ENCODE data around the gene DCC.

Gene DCC

DNA sequence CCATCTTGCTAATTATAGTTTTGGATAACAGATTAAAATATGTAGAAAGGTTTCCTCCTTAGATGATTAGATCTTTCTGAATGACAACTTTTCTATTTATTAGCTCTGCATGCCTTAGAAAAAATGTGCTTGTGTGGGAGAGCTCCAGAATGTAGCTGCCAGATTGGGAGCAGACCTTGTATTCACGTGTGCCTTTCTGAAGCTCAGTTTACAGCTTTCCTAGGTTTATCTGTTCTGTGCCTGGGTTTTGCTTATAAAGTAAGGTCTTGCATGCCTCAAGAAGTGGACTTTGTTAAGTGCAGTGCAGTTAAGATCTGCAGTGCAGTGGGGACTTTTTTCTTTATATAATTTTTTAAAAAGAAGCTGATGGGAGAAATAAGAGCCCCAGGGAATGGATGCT, 179.0 kb downstream of the DCC start:
- DNase-seq: no peak

DNA sequence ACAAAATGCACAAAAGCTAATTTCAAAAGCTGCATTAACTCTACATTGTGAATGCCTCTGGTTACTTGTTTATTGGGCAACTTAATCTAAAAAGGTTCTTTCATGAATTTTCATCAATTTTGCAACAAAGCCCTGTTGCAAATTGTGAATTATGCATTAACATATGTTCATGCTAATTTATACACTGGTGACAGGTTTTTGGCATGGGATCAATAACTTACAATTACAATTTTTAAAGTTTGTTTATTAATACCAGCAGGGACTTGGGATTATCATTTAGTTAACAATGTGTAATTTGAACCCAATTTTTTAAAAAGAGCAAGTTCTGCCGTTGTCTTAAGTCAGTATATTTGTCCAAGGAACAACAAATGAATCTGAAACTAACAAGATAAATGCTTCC, 183.6 kb downstream of the DCC start:
- no peak for DNase-seq

DNA sequence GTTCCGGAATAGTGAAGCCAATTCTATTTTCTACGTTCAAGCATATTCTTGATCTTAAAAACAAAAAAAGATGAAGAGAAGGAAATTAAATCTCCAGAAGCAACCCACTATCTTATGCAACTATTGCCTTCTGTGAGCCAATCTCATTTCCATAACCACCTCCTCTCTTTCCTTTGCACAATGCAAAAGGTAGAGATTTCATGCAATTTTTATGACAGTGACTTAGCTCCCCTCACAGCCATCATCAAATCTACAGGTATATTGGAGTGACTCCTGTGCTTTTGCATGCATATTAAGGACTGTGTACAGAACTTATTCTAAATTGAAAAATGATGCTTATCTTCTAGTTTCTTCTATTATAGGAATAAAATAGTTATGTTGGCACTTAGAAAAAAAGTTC, 191.8 kb downstream of the DCC start:
- DNase-seq: no peak

DNA sequence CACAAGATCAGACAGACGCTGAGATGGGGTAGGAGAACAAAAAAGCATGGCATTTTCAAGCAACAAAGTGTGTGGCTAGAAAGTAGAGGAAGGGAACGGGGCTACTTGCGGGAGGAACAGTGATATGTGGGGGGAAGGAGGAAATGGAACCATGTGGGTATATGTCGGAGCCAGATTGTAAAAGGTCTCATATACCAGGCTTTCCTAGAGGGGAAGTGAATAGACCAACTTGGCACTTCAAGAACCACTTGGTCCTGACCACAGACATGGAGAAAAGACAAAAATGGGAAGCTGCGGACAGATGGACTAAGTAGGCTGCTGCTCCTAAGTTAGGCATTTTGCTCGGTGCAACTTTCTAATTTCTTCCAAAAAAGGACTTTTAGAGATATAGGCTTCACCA, 196.0 kb downstream of the DCC start:
- DNase-seq: no peak

DNA sequence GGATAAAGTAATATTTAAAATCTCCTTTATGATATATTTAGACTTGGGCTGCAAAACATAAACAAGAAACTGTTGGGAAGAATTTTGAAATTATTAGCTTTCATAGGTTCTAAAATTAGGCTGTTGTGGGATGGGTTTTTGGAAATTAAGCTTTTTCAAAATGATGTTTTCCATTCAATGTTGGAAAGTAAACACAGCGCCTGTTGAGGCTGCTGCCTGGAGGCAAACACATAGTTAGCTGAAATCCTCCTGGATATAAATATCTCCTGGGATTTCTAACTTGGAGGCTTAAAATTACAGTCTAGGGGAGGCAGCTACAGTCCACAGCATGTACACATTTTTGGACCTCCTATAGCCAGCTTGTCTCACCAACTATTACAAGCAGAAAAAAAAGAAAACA, 197.3 kb downstream of the DCC start:
- no peak for DNase-seq

DNA sequence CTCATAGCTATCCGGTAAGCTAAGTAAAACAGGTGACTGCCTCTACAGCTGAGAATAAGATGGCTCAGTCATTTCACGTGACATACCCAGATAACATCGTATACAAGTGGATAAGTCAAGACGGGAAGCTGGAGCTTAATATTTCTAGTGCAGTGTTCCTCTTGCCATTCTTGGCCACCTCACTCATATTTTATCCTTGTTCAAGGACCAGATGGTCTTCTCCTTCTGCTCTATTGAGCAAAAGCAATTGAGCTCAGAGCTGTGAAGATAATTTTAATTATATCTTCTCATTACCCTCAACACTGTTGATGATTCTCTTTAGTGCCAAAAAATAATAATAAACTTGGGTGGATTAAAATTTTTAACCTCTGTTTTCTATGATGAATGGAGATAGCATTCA, 201.1 kb downstream of the DCC start:
- no peak for DNase-seq

DNA sequence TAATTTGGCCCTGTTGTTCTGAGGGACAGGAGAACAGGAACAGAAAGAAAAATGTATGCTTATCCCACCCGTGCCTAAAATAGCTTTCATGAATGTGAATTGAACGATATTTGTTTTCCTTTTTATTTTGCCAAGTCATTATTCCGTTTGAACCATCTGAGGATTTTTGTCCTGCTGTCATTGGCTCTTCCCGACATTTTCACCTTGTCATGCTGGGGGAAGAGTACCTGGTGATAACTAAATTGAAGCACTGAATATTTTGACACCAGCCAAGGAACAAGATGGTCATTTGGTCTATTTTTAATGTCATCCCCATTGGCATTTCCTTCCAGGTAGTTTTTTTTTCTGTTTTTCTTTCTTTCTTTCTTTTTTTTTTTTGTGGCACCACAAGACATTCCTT, 204.1 kb downstream of the DCC start:
- no peak for DNase-seq

DNA sequence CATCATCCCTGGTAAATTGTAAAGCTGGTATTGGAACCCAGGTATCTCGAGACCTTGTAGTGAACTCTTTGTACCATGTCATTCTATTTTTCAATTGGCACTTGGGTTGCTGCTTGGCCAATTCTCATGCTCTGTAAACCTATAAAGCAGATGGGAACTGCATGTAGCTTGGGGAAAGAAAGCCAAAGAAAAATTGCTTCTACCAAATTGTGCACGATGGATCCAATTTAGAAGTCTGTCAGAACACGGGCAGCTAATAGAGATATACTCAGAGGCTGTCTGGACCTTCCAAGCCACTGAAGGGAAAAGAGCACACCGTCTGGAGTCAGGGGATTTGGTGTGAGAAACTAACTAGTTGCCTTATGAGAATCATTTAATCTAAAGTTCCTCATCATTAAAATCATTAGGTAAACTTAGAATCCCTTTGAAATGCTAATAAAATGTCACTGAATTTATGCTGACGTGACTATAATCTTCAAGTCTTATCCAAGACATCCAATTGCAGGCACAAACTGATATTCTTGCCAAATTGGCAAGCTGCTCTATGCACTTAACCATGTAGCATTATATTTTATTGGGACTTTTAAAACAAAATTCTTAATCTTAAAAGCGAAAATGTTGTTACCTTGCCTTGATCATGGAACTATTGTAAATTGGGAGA, 206.8 kb downstream of the DCC start:
- DNase-seq: no peak

DNA sequence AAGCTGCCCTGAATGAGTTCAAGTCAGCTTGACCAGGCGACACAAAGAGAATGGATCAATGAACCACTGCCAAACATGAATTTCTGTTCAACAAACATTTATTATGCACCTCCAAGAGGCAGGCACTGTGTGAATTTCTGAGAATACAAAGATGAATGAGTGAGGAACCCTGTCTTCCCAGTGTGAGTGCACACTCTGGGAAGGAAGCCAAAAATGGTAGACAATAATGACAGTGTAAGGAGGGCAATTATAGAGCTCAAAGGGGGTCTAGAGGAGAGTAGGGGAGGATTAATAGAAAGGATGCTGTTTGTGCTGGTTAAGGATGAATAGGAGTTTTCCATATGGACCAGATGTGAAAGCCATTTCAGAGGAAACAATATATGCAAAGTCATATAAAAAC, 213.4 kb downstream of the DCC start:
- no peak for DNase-seq

DNA sequence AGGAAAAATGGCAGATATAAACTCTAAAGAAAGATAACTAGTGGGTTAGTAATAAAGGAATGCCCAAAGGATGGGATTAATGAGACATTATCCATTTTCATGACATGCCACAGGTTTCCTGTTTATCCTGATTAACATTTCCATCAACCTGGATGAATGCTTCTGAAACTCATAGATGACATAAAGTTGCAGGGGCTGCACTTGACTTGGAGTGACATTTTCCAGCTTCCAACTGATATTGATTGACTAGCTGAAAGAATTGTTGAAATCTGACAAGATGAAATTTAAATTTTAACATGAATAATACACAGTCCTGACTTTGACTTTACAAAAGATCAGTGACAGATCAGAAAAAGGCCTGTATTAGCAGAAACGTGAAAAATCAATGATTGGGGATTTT, 214.2 kb downstream of the DCC start:
- DNase-seq: no peak

DNA sequence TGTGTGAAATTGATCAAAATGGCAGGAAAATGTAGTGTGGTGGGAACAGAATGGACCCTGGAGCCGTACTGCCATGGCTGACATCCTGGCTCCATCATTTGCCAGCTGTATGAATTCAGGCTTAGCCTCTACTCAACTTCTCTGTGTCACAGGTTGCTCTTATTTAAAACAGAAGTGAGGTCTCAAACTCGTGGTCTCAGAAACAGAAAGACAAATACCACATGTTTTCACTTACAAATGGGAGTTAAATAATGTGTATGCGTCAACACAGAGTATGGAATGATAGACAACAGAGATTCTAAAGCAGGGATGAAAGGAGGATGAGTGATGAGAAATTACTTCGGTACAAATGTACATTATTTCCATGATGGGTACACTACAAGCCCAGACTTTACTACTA, 227.4 kb downstream of the DCC start:
- DNase-seq: no peak

DNA sequence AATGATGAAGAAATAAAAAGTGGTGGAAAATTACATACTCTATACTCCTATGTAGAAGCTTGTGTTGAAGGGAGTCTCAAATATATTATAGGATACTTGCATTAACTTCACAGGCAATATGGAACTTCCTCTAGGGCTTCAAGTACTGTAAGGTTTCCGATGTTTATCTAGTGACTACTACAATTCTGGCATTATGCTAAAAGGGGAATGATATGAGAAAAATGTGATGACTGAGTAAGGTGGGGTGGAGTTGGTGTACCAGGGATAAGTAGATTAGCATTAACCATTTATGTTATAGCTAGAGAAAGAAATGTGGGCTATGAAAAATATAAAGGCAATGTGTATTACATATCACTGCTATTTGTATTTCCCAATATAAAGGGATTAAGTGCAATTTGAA, 229.5 kb downstream of the DCC start:
- DNase-seq: no peak

DNA sequence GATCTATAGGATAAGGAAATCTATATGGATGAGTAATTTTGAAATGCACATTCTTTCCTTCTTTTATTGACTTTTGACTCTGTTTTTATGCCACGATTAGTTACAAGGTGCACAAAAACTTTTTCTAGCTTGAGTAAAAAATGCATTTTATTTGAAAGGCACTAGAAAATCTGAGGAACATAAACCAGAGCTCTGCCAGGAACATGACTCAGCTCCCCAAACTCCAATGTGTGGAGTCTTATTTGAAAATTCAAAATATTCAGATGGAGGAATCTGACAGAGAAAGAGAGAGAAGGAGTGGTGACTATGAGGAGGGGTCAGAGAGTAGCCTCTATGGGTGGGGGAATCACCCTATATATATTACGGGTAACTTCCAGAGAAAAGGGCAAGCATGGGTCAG, 231.0 kb downstream of the DCC start:
- DNase-seq: no peak

DNA sequence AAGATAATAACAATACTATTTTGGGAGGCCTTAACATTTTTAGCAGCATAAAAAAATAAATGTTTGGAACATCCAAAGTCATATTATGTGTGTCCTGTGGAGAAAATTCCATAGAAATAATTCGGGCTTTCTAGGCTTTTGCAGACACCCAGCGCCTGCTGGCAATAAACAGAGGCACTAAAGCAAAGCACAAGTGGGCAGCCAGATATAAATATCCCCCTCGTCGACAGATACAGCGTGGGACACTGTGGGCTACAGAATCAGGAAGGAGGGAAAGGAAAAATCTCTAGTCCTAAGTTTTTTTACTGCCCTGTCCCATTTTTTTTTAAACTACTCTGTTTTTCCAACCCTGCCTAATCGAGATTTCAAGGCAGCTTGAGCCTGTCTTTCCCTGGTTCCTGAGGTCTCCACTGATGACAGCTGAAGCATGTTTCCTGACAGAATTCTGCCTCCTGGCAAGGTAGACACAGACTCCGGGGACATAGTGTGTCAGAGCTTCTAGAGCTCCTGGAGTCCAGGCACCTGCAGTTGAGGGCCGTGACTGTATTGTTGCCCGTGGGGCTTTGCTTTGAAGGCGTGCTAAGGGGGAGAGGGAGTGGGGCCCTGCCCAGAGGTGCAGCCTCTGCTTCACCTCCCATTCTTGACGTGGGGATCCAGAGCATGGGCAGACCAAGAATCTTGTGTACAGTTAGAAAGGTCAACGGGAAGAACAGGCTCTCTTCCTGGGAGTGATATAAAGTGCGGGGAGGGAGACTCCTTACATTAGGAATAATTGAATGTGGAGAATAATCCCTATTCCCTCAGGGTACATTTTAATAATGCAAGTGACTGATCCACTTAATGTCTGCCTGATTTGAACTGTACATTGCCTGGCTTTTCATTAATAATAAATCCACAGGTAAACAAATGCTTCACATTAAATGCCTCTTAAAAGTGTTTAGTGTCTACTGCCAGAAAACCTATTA, 232.3 kb downstream of the DCC start:
- no peak for DNase-seq

DNA sequence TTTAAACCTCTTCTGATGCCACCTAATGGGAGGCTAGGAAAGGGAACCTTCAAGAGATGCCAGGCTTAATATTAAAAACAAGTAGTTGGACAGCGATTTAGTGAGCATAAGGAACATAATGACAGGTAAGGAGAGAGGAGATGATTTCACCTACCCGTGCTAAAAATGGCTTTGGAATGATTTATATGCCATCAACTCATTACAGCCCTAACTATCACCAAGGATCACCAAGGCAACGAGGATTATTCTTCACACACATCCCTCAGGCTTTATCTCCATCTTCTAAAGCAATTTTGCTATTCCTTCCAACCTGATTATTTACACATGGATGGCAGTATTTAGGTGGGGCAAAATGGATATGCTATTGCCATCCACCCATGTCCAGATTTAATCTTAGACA, 237.8 kb downstream of the DCC start:
- DNase-seq: no peak

DNA sequence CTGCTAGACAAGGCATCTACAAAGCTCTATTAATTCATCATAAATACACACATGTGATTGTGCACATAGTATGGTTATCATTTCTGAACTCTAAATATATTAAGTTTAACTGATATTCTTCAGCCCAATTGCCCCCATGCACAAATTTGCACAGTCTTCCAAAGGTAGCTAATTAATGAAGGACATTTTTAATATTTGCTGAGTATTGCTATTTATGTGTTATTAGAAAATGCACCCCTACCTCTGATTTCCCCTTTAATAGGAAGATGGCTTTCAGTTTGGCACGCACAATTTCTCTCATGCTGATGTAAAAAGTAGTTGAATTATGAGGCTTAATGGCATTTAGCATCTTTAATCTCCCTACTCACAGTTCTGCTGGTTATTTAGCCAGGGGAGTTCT, 242.1 kb downstream of the DCC start:
- DNase-seq: no peak

DNA sequence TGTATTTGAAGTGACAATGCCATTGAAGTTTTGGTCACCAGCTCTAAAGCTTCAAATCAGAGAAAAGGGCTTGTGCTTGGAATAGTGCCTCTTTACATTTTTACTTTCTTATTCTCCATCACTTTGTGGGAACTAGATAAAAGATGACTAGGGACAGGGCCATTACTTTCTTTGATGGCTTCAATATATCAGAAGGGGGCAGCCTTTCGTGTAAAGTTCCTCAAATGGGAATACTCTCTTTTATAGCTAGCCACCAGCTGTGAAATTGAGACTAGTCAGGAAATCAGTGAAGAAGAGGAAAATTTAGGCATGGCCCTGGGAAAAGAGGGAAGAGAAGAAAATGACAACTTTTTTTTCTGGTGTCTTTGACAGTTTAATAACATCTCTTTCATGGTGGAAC, 242.5 kb downstream of the DCC start:
- DNase-seq: no peak

DNA sequence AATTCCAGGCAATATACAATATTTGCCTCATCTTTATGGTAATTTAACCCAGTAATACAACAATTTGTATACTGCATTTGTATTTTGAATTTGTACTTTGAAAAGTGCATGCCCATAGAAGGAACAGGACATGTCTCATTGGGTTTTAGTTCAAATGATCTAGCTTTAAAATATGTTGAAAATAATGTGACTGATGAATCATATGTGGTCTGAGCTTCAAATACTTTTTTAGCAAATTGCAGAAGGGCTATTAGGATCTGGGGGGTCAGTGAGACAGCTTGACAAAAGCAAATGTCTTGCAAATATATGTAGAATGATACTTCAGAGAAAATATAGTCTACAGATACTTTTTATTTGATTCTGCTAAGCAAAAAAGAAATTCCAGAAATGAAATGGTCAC, 248.9 kb downstream of the DCC start:
- DNase-seq: no peak

DNA sequence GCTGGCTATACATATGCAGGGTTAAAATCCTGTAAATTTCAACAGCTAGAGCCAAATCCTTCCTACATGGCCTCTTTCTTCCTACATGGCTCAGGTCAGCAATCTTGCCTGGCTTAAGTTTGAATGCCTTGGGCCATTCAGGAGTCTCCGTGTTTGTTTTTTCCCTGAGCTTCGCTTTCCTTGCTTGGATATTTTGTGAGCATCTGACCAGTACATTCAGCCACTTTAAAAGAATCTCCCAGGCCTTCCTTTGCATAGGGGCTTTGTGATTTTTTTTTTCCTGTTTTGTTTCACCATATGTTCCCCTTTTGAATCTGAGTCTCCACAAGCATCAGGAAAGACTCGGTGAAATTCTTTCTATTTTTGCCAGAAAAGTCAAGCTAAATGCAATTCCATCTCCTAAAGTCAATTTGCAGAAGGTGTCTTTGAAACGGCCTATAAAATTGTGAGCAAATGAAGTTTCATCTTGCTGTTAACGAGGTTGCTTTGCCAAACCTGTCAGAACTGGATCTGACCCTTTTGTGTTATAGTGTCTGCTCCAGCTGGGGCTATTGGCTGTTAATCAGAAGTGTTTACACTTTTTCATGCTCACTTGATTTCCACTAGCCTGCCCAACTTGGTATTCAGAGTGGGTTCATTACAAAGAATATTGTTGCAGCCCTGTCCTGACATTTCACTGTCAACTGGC, 256.9 kb downstream of the DCC start:
- no peak for DNase-seq

DNA sequence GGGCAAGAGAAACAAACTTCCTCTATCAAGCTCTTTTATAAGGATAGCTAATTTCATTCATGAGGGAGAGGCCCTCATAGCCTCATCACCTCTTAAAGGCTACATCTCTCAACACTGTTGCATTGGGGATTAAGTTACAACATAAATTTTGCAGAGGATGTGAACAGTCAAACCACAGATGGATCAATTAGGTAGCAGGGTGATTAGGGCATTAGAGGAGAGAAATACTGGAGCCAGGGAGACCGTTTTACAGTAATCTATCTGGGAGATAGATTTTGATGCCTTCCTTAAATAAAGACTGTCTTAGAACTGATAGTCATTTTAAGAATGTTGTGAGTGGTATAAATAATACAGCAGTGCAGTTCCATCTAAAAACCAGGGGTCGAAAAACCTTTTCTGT, 258.9 kb downstream of the DCC start:
- DNase-seq: no peak

DNA sequence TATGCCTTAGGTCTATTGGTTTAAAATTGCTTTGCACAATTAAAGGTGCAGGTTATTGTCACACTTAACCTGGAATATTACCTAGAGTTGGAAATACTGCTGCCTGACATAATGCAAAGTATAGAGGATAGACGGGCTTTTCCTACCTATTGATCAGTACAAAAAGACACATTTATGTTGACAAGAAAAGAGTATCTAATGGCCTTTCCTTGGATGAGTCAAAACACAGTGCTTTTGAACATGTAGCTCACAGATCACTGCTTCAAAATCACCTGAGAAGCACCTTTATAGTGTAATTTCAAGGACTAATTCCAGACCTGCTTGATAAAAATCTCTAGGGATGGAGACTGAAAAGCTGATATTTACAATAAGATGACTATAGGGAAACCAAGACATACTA, 262.8 kb downstream of the DCC start:
- no peak for DNase-seq

DNA sequence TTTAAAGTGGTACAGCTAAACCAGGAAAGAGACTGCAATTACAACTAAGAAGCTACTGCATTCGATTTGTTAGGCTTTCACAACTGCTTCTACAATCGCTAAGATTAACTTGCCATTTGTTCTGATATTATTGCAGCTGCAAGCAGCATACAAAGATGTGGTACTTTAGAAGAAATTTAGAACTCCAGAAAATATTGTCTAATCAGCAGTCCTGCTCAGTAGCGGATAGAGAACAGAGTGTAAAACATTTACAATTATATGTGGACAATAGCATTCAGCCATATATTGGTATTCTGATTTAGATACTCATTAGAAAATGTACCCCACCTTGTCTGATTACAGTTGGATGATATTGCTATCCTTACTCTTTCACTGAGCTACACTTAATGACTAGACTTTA, 265.3 kb downstream of the DCC start:
- DNase-seq: no peak

DNA sequence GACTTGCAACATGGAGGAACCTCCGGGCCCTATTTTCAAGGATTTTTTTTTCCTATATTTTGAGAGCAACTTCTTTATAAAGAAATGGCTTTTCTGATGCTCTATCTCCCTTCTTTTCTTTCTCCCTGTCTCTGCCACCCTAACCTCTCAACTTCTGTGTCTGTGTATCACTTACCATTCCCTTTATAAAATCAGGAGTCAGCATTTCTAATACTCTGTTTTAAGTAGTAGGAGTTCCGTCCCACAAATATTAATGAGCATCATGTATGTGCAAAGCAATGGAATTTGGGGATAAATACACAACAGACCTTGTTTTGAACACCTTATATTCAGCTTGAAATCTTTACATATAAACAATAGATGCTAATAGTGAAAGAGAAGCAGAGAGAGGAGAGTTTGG, 268.0 kb downstream of the DCC start:
- DNase-seq: no peak
